HepG2 (cell line): Measurements from ENCODE around the gene KAZN. TPM values are rescaled to one million over a fixed set of nuclear protein-coding genes. Genes with fewer than 3 reads are reported as not detected.
A peak's percentile ranks its signal among the peaks of the same experiment; 100 is the strongest.

ENCODE experiments used
- ATAC-seq: fragments of 200-7000 bp; cut with Tn5 transposase; 3 replicates; pipeline ENCODE4 v1.9.1; 2020; ENCODE audit warnings: mild to moderate bottlenecking, moderate library complexity
- BruUV-seq: library from RNA; stranded (reverse); fragments of 400-500 nt; replicated peaks from 2 replicates; lab custom pipeline; 2021; lab: Mats Ljungman, UMichigan
- CTCF ChIA-PET: fragments of 300-600 bp; formaldehyde crosslinking; extraction: SDS; loops from one replicate; lab custom pipeline; 2021; ENCODE audit warnings: low total read pairs, inconsistent platforms, low intra/inter-chr PET ratio; lab: Yijun Ruan, JAX
- POLR2A ChIA-PET: fragments of 350-600 bp; sonication (Branson Sonifier 250); formaldehyde crosslinking; loops from one replicate; lab custom pipeline; 2020; ENCODE audit warnings: antibody characterized with exemption, inconsistent platforms; lab: Yijun Ruan, JAX
- DNase-seq: peaks from one replicate; pipeline ENCODE4 v3.0.0-alpha.2; 2015; ENCODE audit warnings: low spot score
- FAIRE-seq: peaks from 3 replicates; lab custom pipeline; 2011; peaks lifted over from hg19 to GRCh38; lab: Jason Lieb, UNC
- H2AFZ ChIP-seq: one replicate; pipeline ENCODE4 v1.6.1; 2011; ENCODE audit warnings: low read length, inconsistent platforms
- H3K27ac ChIP-seq: fragments of 300-600 bp; 3 replicates; pipeline ENCODE4 v1.8.0; 2011; ENCODE audit warnings: mixed run types, mild to moderate bottlenecking, mixed read lengths, low read length, inconsistent platforms; ENCODE audit not compliant: insufficient read depth; ENCODE audit errors: extremely low read length
- H3K27me3 ChIP-seq, 2 experiments: fragments of 200-600 bp in 1 of 2; 2 replicates in 1 of 2; 3 replicates in 1 of 2; pipeline versions ENCODE4 v1.6.0 to v1.8.0; 2011; ENCODE audit warnings: low read length in 2 of 2, mild to moderate bottlenecking in 2 of 2, moderate library complexity in 2 of 2, inconsistent platforms in 1 of 2; ENCODE audit not compliant: insufficient read depth in 2 of 2, control insufficient read depth in 1 of 2
- H3K36me3 ChIP-seq, 2 experiments: fragments of 200-600 bp in 1 of 2; replicated peaks in 1 of 2; 2 replicates in 1 of 2; 3 replicates in 1 of 2; pipeline versions ENCODE4 v1.5.1 to v1.8.0; 2011; ENCODE audit warnings: low read length in 2 of 2, inconsistent platforms in 1 of 2; ENCODE audit not compliant: insufficient read depth in 2 of 2, control insufficient read depth in 1 of 2
- H3K4me1 ChIP-seq: 2 replicates; pipeline ENCODE4 v1.5.1; 2012; ENCODE audit warnings: low read length, inconsistent platforms; ENCODE audit not compliant: insufficient read depth
- H3K4me2 ChIP-seq: 2 replicates; pipeline ENCODE4 v1.6.0; 2011; ENCODE audit warnings: low read depth, low read length, inconsistent platforms
- H3K4me3 ChIP-seq, 3 experiments: fragments of 200-600 bp in 1 of 3; sonication (generic), shearing (Covaris generic) in 1 of 3; replicated peaks in 1 of 3; 2 replicates each; pipeline ENCODE4 v1.5.1; 2011 to 2016; ENCODE audit warnings: low read length in 3 of 3, inconsistent platforms in 2 of 3, low read depth in 2 of 3, mild to moderate bottlenecking in 2 of 3, control low read depth in 1 of 3, mixed read lengths in 1 of 3; ENCODE audit not compliant: insufficient read depth in 1 of 3
- H3K79me2 ChIP-seq: one replicate; pipeline ENCODE4 v1.6.1; 2011; ENCODE audit warnings: low read length, inconsistent platforms; ENCODE audit not compliant: insufficient read depth
- H3K9ac ChIP-seq: 2 replicates; pipeline ENCODE4 v1.6.0; 2011; ENCODE audit warnings: mild to moderate bottlenecking, low read depth, low read length, inconsistent platforms; ENCODE audit not compliant: insufficient read depth
- H3K9me3 ChIP-seq: 2 replicates; pipeline ENCODE4 v1.5.1; 2012; ENCODE audit warnings: mild to moderate bottlenecking, low read length
- H4K20me1 ChIP-seq: 2 replicates; pipeline ENCODE4 v1.6.0; 2011; ENCODE audit warnings: inconsistent platforms, mild to moderate bottlenecking, low read length, moderate library complexity; ENCODE audit not compliant: insufficient read depth
- DNMT1 ChIP-seq: sonication (generic); formaldehyde crosslinking; IDR thresholded peaks from 2 replicates; pipeline ENCODE4 v1.5.1; 2020; ENCODE audit warnings: mild to moderate bottlenecking, missing genetic modification reagents
- MYC ChIP-seq: sonication (generic); formaldehyde crosslinking; IDR thresholded peaks from 2 replicates; pipeline ENCODE4 v1.9.0; 2021; ENCODE audit warnings: missing genetic modification reagents, borderline replicate concordance
- TBP ChIP-seq: sonication (generic); formaldehyde crosslinking; IDR thresholded peaks from 2 replicates; pipeline ENCODE4 v1.5.0; 2020; ENCODE audit warnings: missing genetic modification reagents
- ZNF768 ChIP-seq: sonication (generic); formaldehyde crosslinking; IDR thresholded peaks from 2 replicates; pipeline ENCODE4 v1.4.0; 2020; ENCODE audit warnings: missing genetic modification reagents
- WGBS: methylation state at CpG from one replicate; pipeline ENCODE4 v1.1.6; 2017; ENCODE audit warnings: low lambda C conversion rate; 5-methylcytosine and 5-hydroxymethylcytosine counted together
- in situ Hi-C: cut with HindIII; loops from 2 replicates; pipeline ENCODE4 v1.10.0; 2017; ENCODE audit warnings: low pct_unique_long_range_greater_than_20kb; ENCODE audit not compliant: extremely low pct_ligation_motif_present
- intact Hi-C: fragments of 100-400 bp; cut with micrococcal nuclease; formaldehyde crosslinking; loops from one replicate; pipeline ENCODE4 v1.10.0; 2022; ENCODE audit not compliant: unreplicated experiment
- polyA plus RNA-seq, 8 experiments: library from polyadenylated mRNA; depleted of rRNA in 3 of 8; stranded (reverse) in 7 of 8; unstranded in 1 of 8; fragments of >200 nt; fragmentation: Illumina TruSeq in 4 of 8; extraction: Trizol in 4 of 8; gene quantifications; 2 replicates each; pipeline versions ENCODE4 v1.2.1 to v1.2.3, GENCODE V29; 2011 to 2016; ENCODE audit warnings: low read depth in 4 of 8, missing spikeins in 1 of 8, mixed read lengths in 1 of 8; ENCODE audit not compliant: insufficient read depth in 1 of 8
- total RNA-seq, 5 experiments: library from RNA; depleted of rRNA; stranded (reverse); fragments of >200 nt; fragmentation: Illumina TruSeq; extraction: Trizol; gene quantifications; 2 replicates each; pipeline ENCODE4 v1.2.3, GENCODE V29; 2016; ENCODE audit warnings: low read depth in 1 of 5
- TF ChIP-seq, protein P1 (sequence below): sonication (generic); formaldehyde crosslinking; IDR thresholded peaks from 2 replicates; pipeline ENCODE4 v1.9.0; 2021; ENCODE audit warnings: missing genetic modification reagents, borderline replicate concordance
- TF ChIP-seq, protein P2 (sequence below): sonication (generic); formaldehyde crosslinking; IDR thresholded peaks from 2 replicates; pipeline ENCODE4 v1.8.0; 2022; ENCODE audit warnings: mild to moderate bottlenecking, missing genetic modification reagents, moderate library complexity
- TF ChIP-seq, protein P3 (sequence below): sonication (generic); formaldehyde crosslinking; IDR thresholded peaks from 2 replicates; pipeline ENCODE4 v1.5.1; 2020; ENCODE audit warnings: missing genetic modification reagents, mild to moderate bottlenecking, borderline replicate concordance

The KAZN gene
- total and polyA plus RNA-seq, 2 of the 13 experiments (the other 11 are each of a cell fraction or from before 2014, with no cell fraction given) = 10.4 to 13.5 TPM

DNA sequence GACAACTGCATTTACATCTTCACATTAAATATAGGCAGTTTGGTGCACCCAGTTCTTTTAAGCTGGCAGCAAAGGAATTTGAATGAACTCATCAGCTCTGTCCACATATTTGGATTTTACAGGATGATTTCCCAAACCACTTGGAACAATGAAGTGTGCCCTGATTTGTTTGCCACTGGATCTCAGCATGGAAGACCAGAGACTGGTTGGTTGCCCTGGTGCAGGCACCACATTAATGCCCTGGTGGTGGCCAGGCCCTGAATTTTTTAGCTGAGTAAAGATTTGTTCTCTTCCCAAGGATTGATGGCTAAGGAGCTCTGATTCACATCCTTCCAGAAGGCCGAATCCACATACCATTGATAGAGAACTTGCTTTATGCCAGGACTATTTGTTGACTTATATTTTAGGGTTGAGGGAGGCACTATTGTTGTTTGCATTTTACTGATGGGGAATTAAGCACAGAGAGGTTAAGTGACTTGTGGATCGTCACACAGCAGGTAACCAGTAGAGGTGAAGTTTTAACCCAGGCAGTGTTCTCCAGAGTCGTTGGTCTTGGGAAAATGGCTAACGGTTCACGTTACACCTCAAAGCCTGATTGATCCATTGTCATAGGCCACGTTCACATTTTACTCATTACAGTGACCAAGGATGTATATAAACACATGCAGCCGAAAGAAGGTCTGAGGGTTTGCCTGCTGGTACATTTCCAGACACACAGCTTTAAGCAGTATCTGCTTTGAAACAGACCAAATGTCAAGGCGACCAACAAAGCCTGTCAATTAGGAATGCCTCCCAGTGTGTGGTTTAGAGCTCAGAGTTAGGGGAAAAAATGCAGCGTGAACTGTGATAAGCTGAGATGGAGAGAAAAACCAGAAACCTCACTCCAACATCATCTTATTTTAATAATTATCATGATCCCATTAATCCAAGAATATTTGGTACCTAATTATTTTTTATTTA, 50.7 kb downstream of the KAZN start:
- DNase-seq (no peak), ATAC-seq (no peak), FAIRE-seq (no peak)
- no TSS peak for BruUV-seq
- ChIA-PET CTCF (no interaction called here), POLR2A (no interaction called here)
- H3K4me1 ChIP-seq = no peaks in the 10 kb centered on the region
- in situ Hi-C loops (no loop called here), intact Hi-C loops (no loop called here)
- H2AFZ ChIP-seq = no peak overlapping the region
- WGBS = 11% methylated on average over 9 of the region's 9 CpGs
- no peaks in the 10 kb centered on the region for H3K27me3 ChIP-seq
- H3K4me3 ChIP-seq = no peak overlapping the region
- TF ChIP-seq ZNF768 (CRISPR knock-in tag) (peak; percentile 62; the same call in 1 of the 2 replicates), DNMT1 (CRISPR knock-in tag) (no peak)
- H3K27ac ChIP-seq = no peak overlapping the region
- H3K36me3 ChIP-seq = no peaks in the 10 kb centered on the region
- no peak overlapping the region for H3K4me2 ChIP-seq
- no peak overlapping the region for H3K9ac ChIP-seq
- no peaks in the 10 kb centered on the region for H4K20me1 ChIP-seq
- no peaks in the 10 kb centered on the region; the same call in 1 of the 2 replicates for H3K9me3 ChIP-seq
- no peaks in the 10 kb centered on the region for H3K79me2 ChIP-seq

DNA sequence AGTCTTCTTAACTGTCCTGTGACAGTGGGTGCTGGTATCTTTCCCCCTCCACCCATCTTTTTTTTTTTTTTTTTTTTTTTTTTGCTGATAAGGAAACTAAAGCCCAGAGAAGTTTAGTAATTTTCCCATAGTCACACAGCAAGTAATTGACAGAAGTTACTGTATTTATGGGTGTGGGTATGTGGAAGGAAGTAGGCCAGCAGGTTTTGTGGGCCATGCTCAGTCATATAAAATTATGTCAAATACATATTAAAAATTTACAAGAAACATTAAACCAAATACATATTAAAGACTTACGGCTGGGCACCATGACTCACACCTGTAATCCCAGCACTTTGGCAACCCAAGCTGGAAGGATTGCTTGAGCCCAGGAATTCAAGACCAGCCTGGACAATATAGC, 51.5 kb downstream of the KAZN start:
- H3K4me3 ChIP-seq = no peak overlapping the region
- H3K9me3 ChIP-seq = no peaks in the 10 kb centered on the region
- H3K79me2 ChIP-seq = no peaks in the 10 kb centered on the region
- WGBS = 40% methylated on average over 1 of the region's 1 CpG
- no peak overlapping the region for H3K4me2 ChIP-seq
- intact Hi-C loops (no loop called here), in situ Hi-C loops (no loop called here)
- ChIA-PET POLR2A (no interaction called here), CTCF (no interaction called here)
- no peaks in the 10 kb centered on the region for H4K20me1 ChIP-seq
- no peak for FAIRE-seq
- H2AFZ ChIP-seq = no peak overlapping the region
- H3K36me3 ChIP-seq = no peaks in the 10 kb centered on the region
- no peak overlapping the region for H3K27ac ChIP-seq
- ATAC-seq = no peak
- no peaks in the 10 kb centered on the region for H3K4me1 ChIP-seq
- BruUV-seq = no TSS peak
- H3K27me3 ChIP-seq = no peaks in the 10 kb centered on the region
- H3K9ac ChIP-seq = no peak overlapping the region
- no peak for DNase-seq
- TF ChIP-seq, protein P1, sequence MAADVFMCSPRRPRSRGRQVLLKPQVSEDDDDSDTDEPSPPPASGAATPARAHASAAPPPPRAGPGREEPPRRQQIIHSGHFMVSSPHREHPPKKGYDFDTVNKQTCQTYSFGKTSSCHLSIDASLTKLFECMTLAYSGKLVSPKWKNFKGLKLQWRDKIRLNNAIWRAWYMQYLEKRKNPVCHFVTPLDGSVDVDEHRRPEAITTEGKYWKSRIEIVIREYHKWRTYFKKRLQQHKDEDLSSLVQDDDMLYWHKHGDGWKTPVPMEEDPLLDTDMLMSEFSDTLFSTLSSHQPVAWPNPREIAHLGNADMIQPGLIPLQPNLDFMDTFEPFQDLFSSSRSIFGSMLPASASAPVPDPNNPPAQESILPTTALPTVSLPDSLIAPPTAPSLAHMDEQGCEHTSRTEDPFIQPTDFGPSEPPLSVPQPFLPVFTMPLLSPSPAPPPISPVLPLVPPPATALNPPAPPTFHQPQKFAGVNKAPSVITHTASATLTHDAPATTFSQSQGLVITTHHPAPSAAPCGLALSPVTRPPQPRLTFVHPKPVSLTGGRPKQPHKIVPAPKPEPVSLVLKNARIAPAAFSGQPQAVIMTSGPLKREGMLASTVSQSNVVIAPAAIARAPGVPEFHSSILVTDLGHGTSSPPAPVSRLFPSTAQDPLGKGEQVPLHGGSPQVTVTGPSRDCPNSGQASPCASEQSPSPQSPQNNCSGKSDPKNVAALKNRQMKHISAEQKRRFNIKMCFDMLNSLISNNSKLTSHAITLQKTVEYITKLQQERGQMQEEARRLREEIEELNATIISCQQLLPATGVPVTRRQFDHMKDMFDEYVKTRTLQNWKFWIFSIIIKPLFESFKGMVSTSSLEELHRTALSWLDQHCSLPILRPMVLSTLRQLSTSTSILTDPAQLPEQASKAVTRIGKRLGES = no peak
- TF ChIP-seq, protein P2, sequence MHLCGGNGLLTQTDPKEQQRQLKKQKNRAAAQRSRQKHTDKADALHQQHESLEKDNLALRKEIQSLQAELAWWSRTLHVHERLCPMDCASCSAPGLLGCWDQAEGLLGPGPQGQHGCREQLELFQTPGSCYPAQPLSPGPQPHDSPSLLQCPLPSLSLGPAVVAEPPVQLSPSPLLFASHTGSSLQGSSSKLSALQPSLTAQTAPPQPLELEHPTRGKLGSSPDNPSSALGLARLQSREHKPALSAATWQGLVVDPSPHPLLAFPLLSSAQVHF = no peak
- no peak for TF ChIP-seq TBP (CRISPR knock-in tag)
- TF ChIP-seq MYC (CRISPR knock-in tag) = no peak
- TF ChIP-seq, protein P3, sequence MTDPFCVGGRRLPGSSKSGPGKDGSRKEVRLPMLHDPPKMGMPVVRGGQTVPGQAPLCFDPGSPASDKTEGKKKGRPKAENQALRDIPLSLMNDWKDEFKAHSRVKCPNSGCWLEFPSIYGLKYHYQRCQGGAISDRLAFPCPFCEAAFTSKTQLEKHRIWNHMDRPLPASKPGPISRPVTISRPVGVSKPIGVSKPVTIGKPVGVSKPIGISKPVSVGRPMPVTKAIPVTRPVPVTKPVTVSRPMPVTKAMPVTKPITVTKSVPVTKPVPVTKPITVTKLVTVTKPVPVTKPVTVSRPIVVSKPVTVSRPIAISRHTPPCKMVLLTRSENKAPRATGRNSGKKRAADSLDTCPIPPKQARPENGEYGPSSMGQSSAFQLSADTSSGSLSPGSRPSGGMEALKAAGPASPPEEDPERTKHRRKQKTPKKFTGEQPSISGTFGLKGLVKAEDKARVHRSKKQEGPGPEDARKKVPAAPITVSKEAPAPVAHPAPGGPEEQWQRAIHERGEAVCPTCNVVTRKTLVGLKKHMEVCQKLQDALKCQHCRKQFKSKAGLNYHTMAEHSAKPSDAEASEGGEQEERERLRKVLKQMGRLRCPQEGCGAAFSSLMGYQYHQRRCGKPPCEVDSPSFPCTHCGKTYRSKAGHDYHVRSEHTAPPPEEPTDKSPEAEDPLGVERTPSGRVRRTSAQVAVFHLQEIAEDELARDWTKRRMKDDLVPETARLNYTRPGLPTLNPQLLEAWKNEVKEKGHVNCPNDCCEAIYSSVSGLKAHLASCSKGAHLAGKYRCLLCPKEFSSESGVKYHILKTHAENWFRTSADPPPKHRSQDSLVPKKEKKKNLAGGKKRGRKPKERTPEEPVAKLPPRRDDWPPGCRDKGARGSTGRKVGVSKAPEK (CRISPR knock-in tag) = no peak
